Fibroblast of mammary gland (primary cell): Measurements from ENCODE around the gene SLC37A1.
"Not testable (repeated sequence)": the region's sequence is repeated elsewhere in the genome, so short reads cannot be mapped to it uniquely, and the experiment has no call there.

Source experiments
- DNase-seq: peaks from one replicate; pipeline ENCODE4 v3.0.0-alpha.2; 2010; ENCODE audit warnings: low read depth
- H3K4me3 ChIP-seq: 2 replicates; pipeline ENCODE4 v1.5.1; 2011; ENCODE audit warnings: low read depth, mild to moderate bottlenecking, low read length, moderate library complexity; ENCODE audit not compliant: control insufficient read depth
- CTCF ChIP-seq: conservative IDR thresholded peaks from 2 replicates; pipeline ENCODE4 v1.5.1; 2011; ENCODE audit warnings: low read depth, low read length, inconsistent platforms; ENCODE audit not compliant: control insufficient read depth, insufficient read depth

The SLC37A1 gene

DNA sequence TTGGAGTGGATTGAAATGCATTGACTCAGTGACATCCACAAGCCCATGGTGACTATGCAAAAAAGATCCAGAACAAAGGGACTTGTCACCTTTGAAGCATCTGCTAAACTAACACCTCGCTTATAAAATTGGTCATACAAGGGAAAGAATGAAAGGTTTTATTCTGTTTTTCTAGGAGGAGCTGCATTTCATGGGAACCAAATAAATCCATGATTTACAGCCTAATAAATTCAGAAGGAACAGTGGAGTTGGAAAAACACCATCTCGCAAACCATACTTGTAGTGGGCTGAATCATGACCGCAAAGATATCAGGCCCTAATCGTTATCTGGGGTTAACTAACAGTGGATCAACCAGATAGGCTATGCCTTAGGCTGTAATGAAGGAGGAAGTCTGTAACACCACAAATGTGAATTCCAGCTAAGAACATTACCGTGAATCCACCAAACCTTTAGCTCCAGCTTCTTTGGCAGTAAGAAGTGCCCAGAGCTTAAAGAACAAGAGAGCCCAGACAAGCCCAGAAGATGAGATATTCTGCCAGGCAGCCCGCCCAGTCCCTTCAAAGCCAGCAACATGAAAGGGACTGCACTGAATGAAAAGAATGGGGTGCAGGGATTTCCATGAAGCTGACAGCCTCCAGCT lies 45.0 kb upstream of the SLC37A1 start:
- DNase-seq, result no peak
- no peak for TF ChIP-seq CTCF
- H3K4me3 ChIP-seq, result no peak overlapping the region

DNA sequence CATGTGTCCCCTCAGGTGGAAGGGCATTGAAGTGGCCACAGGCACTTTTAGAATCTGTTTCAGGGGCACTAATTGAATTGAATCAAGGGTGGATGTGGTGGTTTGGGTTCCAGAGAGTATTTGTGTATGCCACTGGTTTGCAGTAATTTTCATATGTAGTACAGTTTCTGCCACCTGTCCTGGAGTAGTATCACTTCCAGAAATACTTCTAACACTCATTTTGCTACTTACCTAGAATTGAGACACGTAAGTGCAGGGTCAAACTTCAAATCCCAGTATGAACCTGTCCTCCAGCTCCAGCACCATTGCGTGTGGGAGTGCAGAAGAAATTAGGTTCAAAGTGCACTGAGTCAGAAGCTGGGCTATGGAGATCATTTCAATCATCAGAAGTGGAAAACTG lies 44.4 kb upstream of the SLC37A1 start:
- no peak for DNase-seq
- no peak overlapping the region for H3K4me3 ChIP-seq
- no peak for TF ChIP-seq CTCF

DNA sequence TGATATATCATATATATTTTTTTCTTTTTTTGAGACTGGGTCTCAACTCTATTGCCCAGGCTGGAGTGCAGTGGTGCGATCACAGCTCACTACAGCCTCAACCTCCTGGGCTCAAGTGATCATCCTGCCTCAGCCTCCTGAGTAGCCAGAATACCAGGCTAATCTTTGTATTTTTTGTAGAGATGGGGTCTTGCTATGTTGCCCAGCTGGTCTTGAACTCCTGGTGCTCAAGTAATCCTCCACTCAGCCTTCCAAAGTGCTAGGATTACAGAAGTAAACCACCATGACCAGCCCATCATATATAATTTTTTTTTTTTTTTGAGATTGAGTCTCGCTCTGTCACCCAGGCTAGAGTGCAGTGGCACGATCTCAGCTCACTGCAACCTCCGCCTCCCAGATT lies 43.9 kb upstream of the SLC37A1 start:
- not testable (repeated sequence) for DNase-seq, H3K4me3 ChIP-seq

GRCh38 chr21:42471206-42471605 lies 42.4 kb upstream of the SLC37A1 start:
- TF ChIP-seq CTCF, result no peak
- no peak overlapping the region for H3K4me3 ChIP-seq
- no peak for DNase-seq

GRCh38 chr21:42471716-42472330 lies 41.8 kb upstream of the SLC37A1 start:
- H3K4me3 ChIP-seq, result no peak overlapping the region
- DNase-seq, result no peak
- TF ChIP-seq CTCF, result no peak

- TF ChIP-seq CTCF, result no peak
- H3K4me3 ChIP-seq, result no peak overlapping the region
- DNase-seq, result no peak
These were observed 41.1 kb upstream of the SLC37A1 start for GRCh38 chr21:42472521-42472920.

DNA sequence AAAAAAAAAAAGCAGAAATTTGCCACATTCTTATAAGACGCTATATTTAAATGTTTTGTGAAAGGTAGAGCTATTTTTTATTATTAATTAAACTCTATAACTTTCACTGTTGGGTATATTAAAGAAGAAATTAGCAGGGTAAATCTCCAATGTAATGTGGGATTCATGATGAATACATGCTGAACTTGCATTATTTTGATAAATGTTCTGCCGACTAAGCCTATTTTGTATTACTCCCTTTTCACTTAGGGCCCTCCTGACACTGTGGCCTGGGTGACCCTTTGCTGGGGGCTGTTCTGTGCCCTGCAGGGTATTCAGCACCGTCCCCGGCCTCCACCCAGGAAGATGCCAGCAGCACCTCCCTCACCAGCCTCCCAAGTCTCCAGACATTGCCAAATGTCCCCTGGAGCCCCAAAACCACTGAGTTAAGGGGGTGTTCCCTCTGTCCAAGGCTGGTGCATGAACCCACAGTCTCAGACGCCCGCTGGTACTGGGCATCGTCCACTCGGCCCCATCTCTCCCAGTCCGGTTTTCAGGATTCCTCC lies 40.1 kb upstream of the SLC37A1 start:
- DNase-seq, result no peak
- TF ChIP-seq CTCF, result no peak
- no peak overlapping the region for H3K4me3 ChIP-seq
